C4-2B (cell line): ENCODE data around the gene ZNF749.

Source experiments
- H3K27ac ChIP-seq: fragments of 450-650 bp; 2 replicates; pipeline ENCODE4 v1.5.1; 2017
- CTCF ChIP-seq: fragments of 450-650 bp; conservative IDR thresholded peaks from 2 replicates; pipeline ENCODE4 v1.5.1; 2017; ENCODE audit warnings: mild to moderate bottlenecking
- ZFX ChIP-seq: fragments of 450-650 bp; IDR thresholded peaks from 2 replicates; pipeline ENCODE4 v1.6.1; 2017

Gene ZNF749

GRCh38 chr19:57438925-57439324, 3.8 kb downstream of the ZNF749 start:
- H3K27ac ChIP-seq = no peak overlapping the region
- no peak for TF ChIP-seq CTCF
- no peak for TF ChIP-seq ZFX

DNA sequence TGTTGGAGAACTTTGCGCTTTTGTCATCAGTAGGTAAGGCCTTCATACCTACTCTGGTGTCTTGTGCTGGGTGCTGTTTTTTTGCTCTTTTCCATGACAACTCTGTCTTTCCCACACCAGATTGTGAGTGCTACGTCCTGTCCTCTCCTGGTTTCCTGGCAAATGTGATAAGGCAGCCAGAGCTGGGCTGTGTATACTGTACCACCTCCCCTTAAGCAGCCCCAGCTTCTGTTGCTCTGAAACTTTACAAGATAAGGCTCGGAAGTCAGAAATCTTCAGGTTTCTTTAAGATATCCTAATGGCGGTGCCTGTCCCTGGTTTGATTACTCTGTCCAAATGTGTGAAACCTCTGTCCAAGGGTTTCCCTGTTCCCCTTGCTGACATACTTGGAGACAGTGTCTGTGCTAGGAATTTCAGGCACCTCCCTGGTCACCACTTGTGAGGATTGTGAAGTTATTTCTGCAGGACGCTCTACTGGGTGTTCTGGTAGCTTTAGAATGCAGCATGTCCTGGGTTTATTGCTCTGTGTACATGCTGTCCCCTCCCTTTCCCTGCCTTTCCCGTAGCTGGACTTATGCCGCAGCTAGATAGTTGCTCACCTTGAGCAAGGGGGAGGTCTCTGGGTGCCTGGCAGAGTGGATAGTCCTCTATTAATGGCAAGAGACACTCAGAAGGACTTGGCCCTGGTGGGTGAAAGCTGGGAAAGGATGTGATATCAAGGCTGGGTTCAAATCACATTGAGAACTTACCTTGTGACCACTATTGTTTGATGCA, 7.0 kb downstream of the ZNF749 start:
- H3K27ac ChIP-seq = no peak overlapping the region
- TF ChIP-seq ZFX (no peak), CTCF (no peak)

DNA sequence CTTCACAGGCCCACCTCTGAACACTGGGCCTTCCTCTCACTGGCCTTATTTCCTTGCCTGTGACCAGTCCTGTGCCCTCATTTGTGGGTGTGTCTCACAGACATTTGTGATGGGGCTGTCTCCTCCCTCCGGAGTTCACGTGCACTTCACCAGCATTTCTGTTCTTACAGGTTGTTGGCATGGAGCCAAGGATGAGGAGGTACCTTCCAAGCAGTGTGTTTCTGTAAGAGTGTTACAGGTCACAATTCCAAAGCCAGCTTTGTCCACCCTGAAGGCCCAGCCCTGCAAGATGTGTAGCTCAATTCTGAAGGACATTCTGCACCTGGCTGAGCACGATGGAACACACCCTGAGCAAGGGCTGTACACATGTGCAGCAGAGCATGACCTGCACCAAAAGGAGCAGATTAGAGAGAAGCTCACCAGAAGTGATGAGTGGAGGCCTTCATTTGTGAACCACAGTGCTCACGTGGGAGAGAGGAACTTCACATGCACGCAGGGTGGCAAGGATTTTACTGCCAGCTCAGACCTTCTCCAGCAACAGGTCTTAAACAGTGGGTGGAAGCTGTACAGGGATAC, 8.1 kb downstream of the ZNF749 start:
- no peak overlapping the region for H3K27ac ChIP-seq
- no peak for TF ChIP-seq ZFX
- TF ChIP-seq CTCF = no peak

GRCh38 chr19:57452307-57452706, 17.2 kb downstream of the ZNF749 start:
- H3K27ac ChIP-seq = no peak overlapping the region
- TF ChIP-seq CTCF (no peak), ZFX (no peak)

DNA sequence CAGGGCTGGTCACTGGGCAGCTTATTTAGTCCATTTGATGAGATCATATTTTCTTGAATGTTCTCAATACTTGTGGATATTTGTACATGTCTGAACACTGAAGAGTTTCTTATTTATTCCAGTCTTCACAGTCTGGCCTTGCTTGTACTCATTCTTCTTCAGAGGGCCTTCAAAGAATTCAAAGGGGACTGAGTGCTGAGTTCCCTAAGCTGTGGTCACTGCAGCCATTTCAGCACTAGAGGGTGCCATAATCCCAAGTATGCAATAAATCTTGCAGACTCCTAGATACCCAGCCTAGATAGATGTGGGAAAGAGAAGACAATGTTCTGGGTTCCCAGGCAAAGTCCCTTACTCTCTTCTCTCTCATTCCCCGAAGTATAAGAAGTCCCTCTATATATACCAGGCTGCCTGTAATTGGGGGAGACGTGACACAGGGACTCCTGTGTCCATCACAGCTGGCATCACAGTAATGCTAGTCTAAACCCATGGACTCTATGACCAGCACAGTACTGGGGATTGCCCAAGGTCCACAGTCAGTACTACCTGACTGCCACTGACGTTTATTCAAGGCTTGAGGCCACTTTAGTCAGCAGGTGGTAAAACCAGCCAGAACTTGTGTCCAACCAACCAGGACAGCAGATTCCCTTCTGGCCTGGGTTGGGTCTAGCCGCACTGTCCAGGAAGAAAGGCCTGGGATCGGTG, 30.7 kb downstream of the ZNF749 start:
- TF ChIP-seq CTCF (peak; percentile 77), ZFX (no peak)
- H3K27ac ChIP-seq = no peak overlapping the region

DNA sequence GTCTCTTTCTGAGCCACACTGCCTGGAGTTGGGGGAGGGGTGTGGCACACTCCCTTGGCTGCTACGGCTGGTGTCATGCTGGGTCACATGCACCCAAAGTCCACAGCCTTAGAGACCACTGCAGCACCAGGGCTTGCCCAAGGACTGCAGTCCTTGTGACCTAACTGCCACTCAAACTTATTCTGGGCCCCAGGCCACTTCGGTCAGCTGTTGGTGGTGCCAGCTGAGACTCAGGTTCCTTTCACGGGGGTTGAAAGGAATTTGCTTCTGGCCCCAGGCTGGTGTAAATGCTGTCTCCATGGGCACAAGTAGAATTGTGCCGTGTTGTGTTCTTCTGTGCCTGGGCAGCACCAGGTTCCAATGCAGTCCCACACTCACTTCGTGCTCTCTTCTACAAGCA, 31.4 kb downstream of the ZNF749 start:
- no peak overlapping the region for H3K27ac ChIP-seq
- TF ChIP-seq CTCF (no peak), ZFX (no peak)

DNA sequence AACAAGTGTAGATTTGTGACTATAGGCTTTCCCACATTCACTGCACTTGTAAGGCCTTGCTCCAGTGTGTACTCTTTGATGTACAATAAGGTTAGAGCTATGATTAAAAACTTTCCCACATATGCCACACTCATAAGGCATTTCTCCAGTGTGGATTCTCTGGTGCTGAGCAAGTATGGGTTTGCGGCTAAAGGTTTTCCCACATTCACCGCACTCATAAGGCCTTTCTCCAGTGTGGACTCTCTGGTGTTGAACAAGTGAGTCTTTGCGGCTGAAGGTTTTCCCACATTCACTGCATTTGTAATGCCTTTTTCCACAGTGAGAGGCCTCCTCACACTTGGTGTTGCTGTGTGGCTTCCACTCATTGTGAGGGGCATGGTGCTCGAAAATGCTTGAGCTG, 38.5 kb downstream of the ZNF749 start:
- no peak for TF ChIP-seq CTCF
- no peak for TF ChIP-seq ZFX
- no peak overlapping the region for H3K27ac ChIP-seq
